GM12878 (cell line): ENCODE results near the gene SORT1. TPM values are rescaled to one million over a fixed set of nuclear protein-coding genes. Genes with fewer than 3 reads are reported as not detected.

ENCODE experiments used
- ATAC-seq: fragments of 200-7000 bp; cut with Tn5 transposase; 3 replicates; pipeline ENCODE4 v1.9.1; 2020; ENCODE audit warnings: mild to moderate bottlenecking, moderate library complexity
- BruUV-seq: library from RNA; stranded (reverse); fragments of 400-500 nt; replicated peaks from 2 replicates; lab custom pipeline; 2021; lab: Mats Ljungman, UMichigan
- CTCF ChIA-PET: fragments of 300-600 bp; sonication (Branson Sonifier 250); formaldehyde crosslinking; extraction: SDS; loops from one replicate; lab custom pipeline; 2021; ENCODE audit warnings: inconsistent platforms; lab: Yijun Ruan, JAX
- POLR2A ChIA-PET: fragments of 350-600 bp; formaldehyde crosslinking; extraction: SDS; loops from one replicate; lab custom pipeline; 2021; ENCODE audit warnings: inconsistent platforms; lab: Charles Lee
- RAD21 ChIA-PET: fragments of 300-600 bp; sonication (Branson Sonifier 250); formaldehyde crosslinking; loops from one replicate; lab custom pipeline; 2023; ENCODE audit warnings: antibody characterized with exemption; ENCODE audit not compliant: unreplicated experiment; lab: Charles Lee
- SMC1A ChIA-PET: fragments of 300-600 bp; sonication (Branson Sonifier 250); formaldehyde crosslinking; loops from one replicate; lab custom pipeline; 2023; ENCODE audit not compliant: unreplicated experiment, uncharacterized antibody; lab: Charles Lee
- DNase-seq: peaks from one replicate; pipeline ENCODE4 v3.0.0-alpha.2; 2011; ENCODE audit warnings: low read depth, low spot score
- FAIRE-seq: peaks from 3 replicates; lab custom pipeline; 2011; peaks lifted over from hg19 to GRCh38; lab: Jason Lieb, UNC
- H2AFZ ChIP-seq: 2 replicates; pipeline ENCODE4 v1.6.0; 2011; ENCODE audit warnings: low read depth, low read length, control low read depth; ENCODE audit not compliant: control insufficient read depth
- H3K27ac ChIP-seq: 2 replicates; pipeline ENCODE4 v1.5.1; 2011; ENCODE audit warnings: control low read depth; ENCODE audit not compliant: control insufficient read depth, insufficient read depth
- H3K27me3 ChIP-seq, 2 experiments: replicated peaks in 1 of 2; 2 replicates each; pipeline versions ENCODE4 v1.6.0 to v1.6.1; 2011; ENCODE audit warnings: low read length in 1 of 2; ENCODE audit not compliant: control insufficient read depth in 2 of 2, insufficient read depth in 2 of 2
- H3K36me3 ChIP-seq, 2 experiments: 2 replicates each; pipeline ENCODE4 v1.5.1; 2011; ENCODE audit warnings: low read length in 1 of 2; ENCODE audit not compliant: control insufficient read depth in 2 of 2, insufficient read depth in 2 of 2
- H3K4me1 ChIP-seq: 2 replicates; pipeline ENCODE4 v1.6.1; 2011; ENCODE audit warnings: mild to moderate bottlenecking, low read length, moderate library complexity, mixed read lengths; ENCODE audit not compliant: control insufficient read depth, insufficient read depth
- H3K4me2 ChIP-seq: 2 replicates; pipeline ENCODE4 v1.6.0; 2011; ENCODE audit warnings: control low read depth; ENCODE audit not compliant: control insufficient read depth, insufficient read depth
- H3K4me3 ChIP-seq: fragments of 200-600 bp; sonication (generic); 2 replicates; pipeline ENCODE4 v1.5.1; 2016
- H3K79me2 ChIP-seq: 2 replicates; pipeline ENCODE4 v1.6.0; 2011; ENCODE audit warnings: low read length; ENCODE audit not compliant: control insufficient read depth, insufficient read depth
- H3K9ac ChIP-seq: 2 replicates; pipeline ENCODE4 v1.8.0; 2011; ENCODE audit warnings: low read length, control low read depth, mixed read lengths; ENCODE audit not compliant: control insufficient read depth, insufficient read depth
- H3K9me3 ChIP-seq: replicated peaks from 3 replicates; pipeline ENCODE4 v1.5.1; 2011; ENCODE audit warnings: mild to moderate bottlenecking, low read length; ENCODE audit not compliant: control insufficient read depth, insufficient read depth
- H4K20me1 ChIP-seq: 2 replicates; pipeline ENCODE4 v1.6.0; 2011; ENCODE audit not compliant: control insufficient read depth, insufficient read depth
- E4F1 ChIP-seq: fragments of 450-650 bp; IDR thresholded peaks from 2 replicates; pipeline ENCODE4 v1.6.1; 2018; ENCODE audit warnings: borderline replicate concordance, mild to moderate bottlenecking; ENCODE audit not compliant: partially characterized antibody
- EP300 ChIP-seq, 2 experiments: fragments of 150-350 bp in 1 of 2; IDR thresholded peaks; 2 replicates each; pipeline ENCODE4 v1.6.1; 2011 to 2012; ENCODE audit warnings: low read depth in 2 of 2, low read length in 2 of 2, borderline replicate concordance in 1 of 2, improper control_type of control experiment in 1 of 2, inconsistent platforms in 1 of 2; ENCODE audit not compliant: control insufficient read depth in 1 of 2
- MXI1 ChIP-seq: fragments of 150-350 bp; IDR thresholded peaks from 2 replicates; pipeline ENCODE4 v1.6.1; 2011; ENCODE audit warnings: low read depth, mild to moderate bottlenecking, inconsistent platforms, low read length, improper control_type of control experiment
- MYC ChIP-seq: IDR thresholded peaks from 2 replicates; pipeline ENCODE4 v1.6.1; 2011; ENCODE audit warnings: mild to moderate bottlenecking, low read length, moderate library complexity, inconsistent platforms; ENCODE audit not compliant: insufficient read depth, insufficient replicate concordance, insufficient read length, severe bottlenecking
- RUNX3 ChIP-seq: IDR thresholded peaks from 2 replicates; pipeline ENCODE4 v1.6.1; 2012; ENCODE audit warnings: low read length, inconsistent platforms
- SIN3A ChIP-seq: IDR thresholded peaks from 2 replicates; pipeline ENCODE4 v1.6.1; 2012; ENCODE audit warnings: low read depth, low read length, improper control_type of control experiment
- SKIL ChIP-seq: fragments of 450-650 bp; IDR thresholded peaks from 2 replicates; pipeline ENCODE4 v1.6.1; 2017; ENCODE audit warnings: mild to moderate bottlenecking, low read depth, inconsistent platforms; ENCODE audit not compliant: poor library complexity, severe bottlenecking
- STAT1 ChIP-seq: fragments of 450-650 bp; conservative IDR thresholded peaks from 2 replicates; pipeline ENCODE4 v1.6.1; 2014; ENCODE audit warnings: antibody characterized with exemption, mild to moderate bottlenecking
- STAT3 ChIP-seq: IDR thresholded peaks from 2 replicates; pipeline ENCODE4 v1.6.1; 2011; ENCODE audit warnings: low read depth, low read length, improper control_type of control experiment
- YBX1 ChIP-seq: fragments of 450-650 bp; IDR thresholded peaks from 2 replicates; pipeline ENCODE4 v1.6.1; 2016; ENCODE audit warnings: antibody characterized with exemption
- ZBTB11 ChIP-seq: fragments of 450-650 bp; formaldehyde crosslinking; IDR thresholded peaks from 2 replicates; pipeline ENCODE4 v1.5.0; 2022; ENCODE audit warnings: mild to moderate bottlenecking, missing genetic modification characterization
- ZBTB33 ChIP-seq: fragments of 450-650 bp; IDR thresholded peaks from 2 replicates; pipeline ENCODE4 v1.6.1; 2017; ENCODE audit warnings: mild to moderate bottlenecking
- WGBS: methylation state at CpG from one replicate; pipeline ENCODE4 v1.1.6; 2016; ENCODE audit warnings: low lambda C conversion rate; ENCODE audit not compliant: insufficient replicate concordance, insufficient coverage; ENCODE audit errors: missing lambda C conversion rate; 5-methylcytosine and 5-hydroxymethylcytosine counted together
- in situ Hi-C: fragments of 300-500 bp; cut with MboI; formaldehyde crosslinking; loops from 9 replicates; pipeline ENCODE4 v1.14.3; 2018; ENCODE audit warnings: mixed read lengths
- intact Hi-C: fragments of 100-400 bp; cut with micrococcal nuclease; formaldehyde crosslinking; loops from one replicate; pipeline ENCODE4 v1.14.2; 2022; ENCODE audit not compliant: unreplicated experiment
- polyA plus RNA-seq, 11 experiments: library from polyadenylated mRNA; depleted of rRNA in 4 of 11; unstranded in 6 of 11; stranded (reverse) in 5 of 11; fragments of >200 nt; fragmentation: Nextera tagmentation in 4 of 11; fragmentation: Illumina TruSeq in 1 of 11; extraction: Ambion mirVana in 4 of 11; extraction: Trizol in 1 of 11; gene quantifications; 1 replicate in 1 of 11; 2 replicates in 10 of 11; pipeline versions ENCODE4 v1.2.1 to v1.2.3, GENCODE V29; 2011 to 2016; ENCODE audit warnings: inconsistent platforms in 2 of 11, missing spikeins in 2 of 11, low read depth in 1 of 11
- total RNA-seq, 4 experiments: library from RNA; depleted of rRNA in 3 of 4; stranded (reverse); fragments of >200 nt in 3 of 4; fragmentation: Illumina TruSeq in 1 of 4; extraction: Trizol in 1 of 4; gene quantifications; 2 replicates each; pipeline versions ENCODE4 v1.2.1 to v1.2.3, GENCODE V29; 2013 to 2021

SORT1 gene
- total and polyA plus RNA-seq, 10 of the 15 experiments (the other 5 are each of a cell fraction or from before 2014, with no cell fraction given) = 0.06 to 1.9 (median 0.33) TPM; not detected in 1

GRCh38 chr1:109385417-109385816, 12.3 kb downstream of the SORT1 start:
- Histone ChIP-seq H3K9me3 (no peaks in the 10 kb centered on the region), H3K4me2 (no peak overlapping the region), H3K9ac (no peak overlapping the region), H3K27ac (no peak overlapping the region), H2AFZ (no peak overlapping the region), H3K4me1 (0 out of 2 replicates have a peak, but pooled peaks cover 3% of the 10 kb centered on the region), H3K4me3 (no peak overlapping the region), H3K79me2 (no peaks in the 10 kb centered on the region), H3K36me3 (no peaks in the 10 kb centered on the region), H3K27me3 (no peaks in the 10 kb centered on the region), H4K20me1 (no peaks in the 10 kb centered on the region)
- ATAC-seq = no peak
- SMC1A ChIA-PET = interaction anchor here (0.6 to 1.4 kb wide), 2 partner anchors 8 to 99 kb away, joined by 3 to 6 read pairs; no protein-coding TSS in a partner anchor
- CTCF ChIA-PET = interaction anchor here (1.1 to 2.7 kb wide), 3 partner anchors 12 to 147 kb away, joined by 3 to 22 read pairs (median 6); partner anchors contain the start of gene SORT1
- POLR2A ChIA-PET = no interaction called here
- no peak for FAIRE-seq
- RAD21 ChIA-PET = no interaction called here
- no TSS peak for BruUV-seq
- 60% methylated on average over 2 of the region's 2 CpGs for WGBS
- intact Hi-C loops = no loop called here
- in situ Hi-C loops = no loop called here
- no peak for DNase-seq
- TF ChIP-seq MYC (no peak), MXI1 (no peak), STAT3 (no peak), SKIL (no peak), YBX1 (no peak), STAT1 (no peak), RUNX3 (no peak), EP300 (IDR thresholded peaks at IDR 0.05; ENCODE audit: borderline replicate concordance in 1 of 2, control insufficient read depth in 1 of 2, low read depth in 2 of 2, low read length in 2 of 2) (no peak), ZBTB11 (CRISPR knock-in tag) (no peak), E4F1 (no peak), ZBTB33 (no peak), SIN3A (no peak)
